ENCODE measurements around the gene ZNF644.

- no peak for TF ChIP-seq CTCF (IDR thresholded peaks at IDR 0.05)
- TF ChIP-seq POLR2AphosphoS5 (IDR thresholded peaks at IDR 0.05), result no peak
These were observed 16.6 kb downstream of the ZNF644 start for GRCh38 chr1:91005285-91005684.

Data from upper lobe of left lung (tissue), 4 donors.